Nucleus accumbens (tissue), 56 donors: ENCODE data around the gene ITGB1BP1.

Source experiments
- DNase-seq, 56 donors: peaks; one replicate each; lab custom pipeline; 2025; lab: John Stamatoyannopoulos, UW

ITGB1BP1 gene

GRCh38 chr2:9355270-9355669, 68.1 kb downstream of the ITGB1BP1 start:
- DNase-seq = peak in 2 of 56 donors; percentile 8 to 19

GRCh38 chr2:9354318-9354717, 69.0 kb downstream of the ITGB1BP1 start:
- DNase-seq = no peak
